Measurements from ENCODE around the gene KIF3A. TPM values are rescaled to one million over a fixed set of nuclear protein-coding genes. Genes with fewer than 3 reads are reported as not detected.

Gene KIF3A
- total and polyA plus RNA-seq, 8 donors: 0.58 to 19.3 (median 4.6) TPM

DNA sequence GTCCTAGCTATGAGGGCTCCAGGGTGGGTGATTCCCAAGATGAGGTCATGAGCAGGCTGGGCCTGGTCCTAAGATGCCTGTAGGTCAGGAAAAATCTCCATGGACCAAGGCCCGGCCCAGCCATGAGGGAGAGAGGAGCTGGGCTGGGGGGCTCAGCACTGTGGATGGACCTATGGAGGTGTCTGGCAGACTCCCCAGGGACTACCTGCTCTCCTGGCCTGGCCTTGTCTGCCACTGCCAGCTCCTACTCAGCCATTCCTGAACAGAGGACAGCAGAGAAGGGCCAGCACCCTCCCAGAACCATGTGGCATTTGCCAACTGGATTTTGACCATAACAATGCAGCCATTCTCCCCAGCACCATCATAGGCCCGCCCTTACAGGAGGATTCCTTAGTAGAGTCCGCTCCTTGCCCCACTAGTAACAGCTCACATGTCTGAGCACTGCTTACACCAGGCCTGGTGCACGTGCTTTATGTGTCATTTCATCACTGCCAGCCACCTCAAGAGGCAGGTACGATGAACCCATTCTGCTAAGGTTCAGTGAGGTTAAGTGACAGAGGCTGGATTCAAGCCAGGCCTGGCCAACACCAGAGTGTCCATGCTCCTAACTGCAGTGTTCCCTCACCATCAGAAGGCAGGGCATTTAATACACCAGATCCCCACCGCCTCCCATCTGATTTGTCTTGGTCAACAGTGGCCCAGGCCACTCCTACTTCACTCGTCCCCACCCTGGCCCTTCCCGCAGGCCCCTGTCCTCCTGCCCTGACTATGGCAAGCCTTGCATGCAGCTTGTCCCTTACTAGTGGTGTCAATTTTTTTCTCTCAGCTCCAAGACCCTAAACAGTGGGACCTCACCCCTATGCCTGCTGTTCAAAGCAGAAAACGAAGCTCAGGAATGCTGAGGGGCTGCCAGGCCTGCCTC, 78.7 kb downstream of the KIF3A start:
- H3K9me3 ChIP-seq: no peaks in the 10 kb centered on the region
- peak in 1 of 2 donors; percentile 23 for DNase-seq
- intact Hi-C loops (cut with DNase I; ENCODE audit: low total_unique reads): no loop called here
- no peak overlapping the region for H3K4me3 ChIP-seq
- TF ChIP-seq EP300 (IDR thresholded peaks at IDR 0.05) (no peak), POLR2A (IDR thresholded peaks at IDR 0.05) (no peak), POLR2AphosphoS5 (IDR thresholded peaks at IDR 0.05) (no peak)
- TF ChIP-seq, protein P1, sequence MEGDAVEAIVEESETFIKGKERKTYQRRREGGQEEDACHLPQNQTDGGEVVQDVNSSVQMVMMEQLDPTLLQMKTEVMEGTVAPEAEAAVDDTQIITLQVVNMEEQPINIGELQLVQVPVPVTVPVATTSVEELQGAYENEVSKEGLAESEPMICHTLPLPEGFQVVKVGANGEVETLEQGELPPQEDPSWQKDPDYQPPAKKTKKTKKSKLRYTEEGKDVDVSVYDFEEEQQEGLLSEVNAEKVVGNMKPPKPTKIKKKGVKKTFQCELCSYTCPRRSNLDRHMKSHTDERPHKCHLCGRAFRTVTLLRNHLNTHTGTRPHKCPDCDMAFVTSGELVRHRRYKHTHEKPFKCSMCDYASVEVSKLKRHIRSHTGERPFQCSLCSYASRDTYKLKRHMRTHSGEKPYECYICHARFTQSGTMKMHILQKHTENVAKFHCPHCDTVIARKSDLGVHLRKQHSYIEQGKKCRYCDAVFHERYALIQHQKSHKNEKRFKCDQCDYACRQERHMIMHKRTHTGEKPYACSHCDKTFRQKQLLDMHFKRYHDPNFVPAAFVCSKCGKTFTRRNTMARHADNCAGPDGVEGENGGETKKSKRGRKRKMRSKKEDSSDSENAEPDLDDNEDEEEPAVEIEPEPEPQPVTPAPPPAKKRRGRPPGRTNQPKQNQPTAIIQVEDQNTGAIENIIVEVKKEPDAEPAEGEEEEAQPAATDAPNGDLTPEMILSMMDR (IDR thresholded peaks at IDR 0.05): no peak
- H3K36me3 ChIP-seq: no peaks in the 10 kb centered on the region
- 85 to 97% (median 88%) methylated on average over 9 of the region's 9 CpGs for WGBS, 5 donors
- H3K4me1 ChIP-seq: peaks cover 14 to 23% (median 22%) of the 10 kb centered on the region in 4 donors
- H3K27me3 ChIP-seq: peaks cover 3 to 43% (median 25%) of the 10 kb centered on the region in 3 donors
- no peak overlapping the region for H3K27ac ChIP-seq

DNA sequence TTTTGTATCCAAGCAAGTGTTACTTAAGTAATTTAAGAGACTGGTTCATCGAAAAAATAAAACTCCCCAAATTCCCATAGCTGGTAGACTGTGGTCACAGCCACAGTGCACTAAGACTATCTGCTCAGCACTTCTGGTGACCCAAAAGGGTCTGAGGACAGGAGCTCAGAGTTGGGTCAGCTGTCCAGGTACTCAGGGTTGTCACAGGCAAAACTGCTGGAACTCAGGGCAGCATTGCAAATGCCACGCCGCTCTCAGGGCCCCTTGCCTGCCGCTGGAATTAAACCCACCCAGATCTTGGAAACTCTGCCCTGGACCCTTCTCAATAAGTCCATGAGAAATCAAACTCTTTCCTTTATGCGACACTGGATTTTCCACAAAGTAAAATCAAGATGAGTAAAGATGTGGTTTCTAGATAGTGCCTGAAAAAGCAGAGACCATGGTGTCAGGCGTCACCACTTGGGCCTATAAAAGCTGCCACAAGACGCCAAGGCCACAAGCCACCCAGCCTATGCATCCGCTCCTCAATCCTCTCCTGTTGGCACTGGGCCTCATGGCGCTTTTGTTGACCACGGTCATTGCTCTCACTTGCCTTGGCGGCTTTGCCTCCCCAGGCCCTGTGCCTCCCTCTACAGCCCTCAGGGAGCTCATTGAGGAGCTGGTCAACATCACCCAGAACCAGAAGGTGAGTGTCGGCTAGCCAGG, 79.5 kb downstream of the KIF3A start, which contains the start of gene IL13:
Gene IL13 (plus strand): TSS at position 498 of the 705 bp plus-strand sequence. CDS start 14 bp downstream, at position 512.
- no peak within 1 kb of the TSS for H3K4me3 ChIP-seq
- WGBS, 5 donors: 94 to 97% (median 97%) methylated on average over 12 of the region's 12 CpGs
- intact Hi-C loops (cut with DNase I; ENCODE audit: low total_unique reads): no loop called here
- no peaks in the 10 kb centered on the region for H3K36me3 ChIP-seq
- DNase-seq: peak in 1 of 2 donors; percentile 8
- peaks cover 14 to 17% (median 14%) of the 10 kb centered on the region in 4 donors for H3K4me1 ChIP-seq
- H3K27ac ChIP-seq: no peak within 1 kb of the TSS
- H3K27me3 ChIP-seq: peaks cover 3 to 47% (median 25%) of the 10 kb centered on the region in 3 donors
- no peaks in the 10 kb centered on the region for H3K9me3 ChIP-seq
- no peak for TF ChIP-seq EP300 (IDR thresholded peaks at IDR 0.05)
- TF ChIP-seq POLR2A (IDR thresholded peaks at IDR 0.05): no peak
- no peak for TF ChIP-seq POLR2AphosphoS5 (IDR thresholded peaks at IDR 0.05)
- TF ChIP-seq, protein P1 (IDR thresholded peaks at IDR 0.05): no peak

DNA sequence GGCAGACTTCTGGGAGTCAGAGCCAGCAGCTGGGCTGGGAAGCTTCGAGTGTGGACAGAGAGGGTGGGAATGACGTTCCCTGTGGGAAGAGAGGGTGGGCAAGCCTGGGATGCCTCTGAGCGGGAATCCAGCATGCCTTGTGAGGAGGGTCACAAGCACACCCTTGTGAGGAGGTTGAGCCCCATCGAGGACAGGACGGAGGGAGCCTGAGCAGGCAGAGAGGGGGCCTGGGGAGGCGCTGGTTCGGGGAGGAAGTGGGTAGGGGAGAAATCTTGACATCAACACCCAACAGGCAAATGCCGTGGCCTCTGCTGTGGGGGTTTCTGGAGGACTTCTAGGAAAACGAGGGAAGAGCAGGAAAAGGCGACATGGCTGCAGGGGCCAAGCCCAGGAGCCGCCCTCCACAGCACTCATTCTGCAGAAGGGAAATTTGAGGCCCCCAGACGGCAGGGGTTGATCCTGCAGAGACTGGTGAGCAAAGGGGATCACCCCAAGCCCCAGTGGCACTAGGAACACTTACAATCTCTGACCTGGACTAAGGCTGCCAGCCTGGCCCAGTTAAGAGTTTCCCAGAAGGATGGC, 80.5 kb downstream of the KIF3A start:
- 77 to 85% (median 80%) methylated on average over 12 of the region's 12 CpGs for WGBS, 5 donors
- no peak for TF ChIP-seq POLR2AphosphoS5 (IDR thresholded peaks at IDR 0.05)
- TF ChIP-seq, protein P1 (IDR thresholded peaks at IDR 0.05): no peak
- no peak for TF ChIP-seq POLR2A (IDR thresholded peaks at IDR 0.05)
- no peak for TF ChIP-seq EP300 (IDR thresholded peaks at IDR 0.05)
- Histone ChIP-seq H3K4me1 (peaks cover 14 to 15% (median 14%) of the 10 kb centered on the region in 4 donors), H3K36me3 (no peaks in the 10 kb centered on the region), H3K27me3 (peaks cover 3 to 47% (median 25%) of the 10 kb centered on the region in 3 donors), H3K27ac (no peak overlapping the region), H3K4me3 (peak overlapping the region; percentile 47 to 60 (median 50)), H3K9me3 (no peaks in the 10 kb centered on the region)
- DNase-seq: peak in 1 of 2 donors; percentile 18
- intact Hi-C loops (cut with DNase I; ENCODE audit: low total_unique reads): no loop called here

Data from stomach (tissue), 9 donors.